Activated effector memory CD4-positive, alpha-beta T cell treated with anti-CD3 and anti-CD28 coated beads, Interleukin-2, amount 50 U/mL, for 16 hours (primary cell): ENCODE measurements around the gene GABRR1.
"Not testable (repeated sequence)": the region's sequence is repeated elsewhere in the genome, so short reads cannot be mapped to it uniquely, and the experiment has no call there.

ENCODE experiments used
- DNase-seq: peaks from one replicate; pipeline ENCODE4 v3.0.0-alpha.2; 2020

The GABRR1 gene

DNA sequence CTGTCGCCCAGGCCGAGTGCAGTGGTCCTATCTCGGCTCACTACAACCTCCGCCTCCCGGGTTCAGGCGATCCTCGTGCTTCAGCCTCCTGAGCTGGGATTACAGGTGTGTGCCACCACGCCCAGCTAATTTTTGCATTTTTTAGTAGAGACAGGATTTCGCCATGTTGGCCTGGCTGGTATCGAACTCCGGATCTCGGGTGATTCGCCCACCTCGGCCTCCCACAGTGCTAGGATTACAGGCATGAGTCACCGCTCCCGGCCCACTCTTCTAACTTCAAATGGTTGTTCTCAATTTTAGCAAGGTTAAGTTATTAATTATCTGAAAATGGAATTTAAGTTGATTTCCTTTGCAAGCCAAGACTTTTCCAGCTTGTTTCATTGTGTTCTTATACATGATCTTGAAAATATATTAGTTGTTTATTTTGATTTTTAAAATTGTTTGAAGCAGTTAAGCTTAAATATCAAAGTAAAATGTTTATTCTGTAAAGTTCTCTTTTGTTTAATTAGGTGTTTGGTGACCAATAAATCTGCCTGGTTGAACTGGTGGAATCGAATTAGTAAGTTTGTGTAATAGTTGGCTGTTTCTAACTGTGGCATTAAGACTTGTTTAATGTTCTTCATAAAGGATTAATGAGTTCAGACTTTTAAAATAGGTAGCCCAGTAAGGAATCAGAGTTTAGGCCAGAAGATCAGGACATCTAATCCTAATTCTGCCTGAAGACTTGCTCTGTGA, 69.0 kb downstream of the GABRR1 start:
- DNase-seq, result peak; percentile 71

DNA sequence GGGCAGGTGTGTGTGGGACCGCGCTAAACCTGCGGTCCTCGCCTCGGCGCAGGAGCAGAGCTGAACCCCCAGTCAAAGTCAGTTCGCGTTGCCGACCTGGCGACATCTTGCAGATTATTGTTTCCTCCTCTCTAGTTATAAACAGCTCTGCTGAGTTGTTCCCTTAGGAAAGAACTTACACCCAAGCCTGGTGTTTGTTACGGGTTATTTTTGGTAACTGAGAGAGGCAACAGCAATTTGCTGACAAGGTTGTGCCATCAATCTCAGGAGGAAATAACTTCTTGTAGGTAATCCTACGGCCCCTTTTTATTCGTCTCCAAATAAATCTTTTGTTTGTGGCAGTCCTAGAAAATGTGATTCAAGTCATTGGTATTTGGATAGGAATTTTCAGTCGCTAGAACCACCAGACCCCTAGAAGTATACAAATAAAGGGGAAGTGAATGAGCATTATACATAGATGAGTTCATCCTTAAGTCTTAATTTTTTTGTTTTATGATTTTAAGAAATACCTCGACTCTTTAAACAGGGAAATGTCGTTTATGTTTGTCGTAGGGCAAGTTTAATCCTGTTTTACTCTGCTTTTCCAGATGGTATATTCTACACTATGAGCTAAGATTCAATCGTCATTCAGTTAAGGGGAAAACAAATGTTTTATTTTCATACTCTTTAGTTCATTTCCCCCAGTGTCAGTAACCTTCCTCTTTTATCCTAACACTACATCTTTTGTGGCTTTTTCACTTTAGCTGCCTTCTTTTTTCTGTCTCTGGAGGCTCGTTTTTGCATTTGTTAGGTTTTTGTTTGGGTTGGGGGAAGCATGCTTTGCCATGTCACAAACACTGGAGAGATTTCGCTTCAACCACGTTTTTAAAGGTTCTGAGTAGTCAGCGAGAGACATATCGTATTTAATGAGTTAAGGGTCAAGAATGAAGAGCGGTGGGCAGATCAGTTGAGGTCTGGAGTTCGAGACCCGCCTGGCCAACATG, 70.1 kb downstream of the GABRR1 start:
- no peak for DNase-seq

DNA sequence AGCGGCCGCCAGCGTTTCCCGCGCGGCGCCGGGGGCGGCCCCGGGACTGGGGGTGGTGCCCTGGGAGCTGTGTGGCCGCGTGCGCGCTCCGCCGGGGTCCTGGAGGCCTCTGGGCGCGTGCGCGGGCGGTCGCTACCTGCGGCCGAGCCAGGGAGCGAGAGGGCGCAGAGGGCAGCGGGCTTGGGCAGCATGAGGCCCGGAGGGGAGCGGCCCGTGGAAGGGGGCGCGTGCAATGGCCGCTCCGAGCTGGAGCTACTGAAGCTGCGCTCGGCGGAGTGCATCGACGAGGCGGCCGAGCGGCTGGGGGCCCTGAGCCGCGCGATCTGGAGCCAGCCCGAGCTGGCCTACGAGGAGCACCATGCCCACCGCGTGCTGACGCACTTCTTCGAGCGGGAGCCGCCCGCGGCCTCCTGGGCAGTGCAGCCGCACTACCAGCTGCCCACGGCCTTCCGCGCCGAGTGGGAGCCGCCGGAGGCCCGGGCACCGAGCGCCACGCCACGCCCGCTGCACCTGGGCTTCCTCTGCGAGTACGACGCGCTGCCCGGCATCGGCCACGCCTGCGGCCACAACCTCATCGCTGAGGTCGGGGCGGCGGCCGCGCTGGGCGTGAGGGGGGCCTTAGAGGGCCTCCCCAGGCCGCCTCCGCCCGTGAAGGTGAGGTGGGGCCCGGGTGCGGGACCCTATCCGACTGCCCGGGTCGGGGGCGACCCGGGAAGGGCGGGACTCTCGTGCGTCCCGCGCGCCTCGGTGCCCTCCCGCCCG, 71.0 kb downstream of the GABRR1 start, which contains the start of gene PM20D2:
Gene PM20D2 (plus strand): TSS at position 100 of the 762 bp plus-strand sequence. CDS start 90 bp downstream, at position 190.
- peak; percentile 86 for DNase-seq

DNA sequence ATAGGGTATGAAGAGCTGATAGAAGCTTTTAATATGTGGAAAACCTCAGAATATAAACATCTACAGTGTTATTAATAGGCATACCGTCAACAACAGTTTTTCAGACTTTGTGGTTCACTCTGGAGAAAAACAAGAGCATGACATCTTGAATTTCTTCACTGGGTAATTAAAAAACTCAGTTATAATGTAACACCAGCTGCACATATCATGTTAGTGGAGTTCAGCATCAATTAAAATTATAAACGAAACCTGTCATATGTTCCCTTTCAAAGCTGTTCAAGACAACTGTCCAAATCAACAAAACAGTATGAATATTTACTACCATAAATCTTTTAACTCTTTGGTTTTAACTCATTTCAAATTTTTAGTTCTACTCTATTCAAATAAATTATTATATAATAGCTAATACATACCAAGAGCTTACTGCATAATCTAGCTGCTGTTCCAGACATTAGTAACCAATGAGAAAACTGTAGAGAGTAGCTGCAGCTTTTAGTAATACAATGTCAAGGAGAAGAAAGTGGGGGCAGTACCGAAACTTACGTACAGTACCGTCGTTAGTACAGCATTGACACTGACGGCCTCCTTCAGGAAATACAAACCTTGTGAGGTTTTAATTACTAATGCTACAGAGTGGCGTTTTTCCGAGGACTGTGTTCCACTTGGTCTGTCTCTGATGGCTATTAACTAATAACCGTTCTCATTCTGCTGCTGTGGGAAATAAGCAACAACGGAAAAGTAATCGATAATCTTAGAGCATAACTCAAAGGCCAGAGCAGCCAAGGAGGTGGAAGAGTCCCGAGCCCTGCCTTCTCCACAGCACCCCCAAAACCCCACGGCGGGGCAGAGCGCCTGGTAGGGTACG, 71.8 kb downstream of the GABRR1 start:
- DNase-seq, result no peak

DNA sequence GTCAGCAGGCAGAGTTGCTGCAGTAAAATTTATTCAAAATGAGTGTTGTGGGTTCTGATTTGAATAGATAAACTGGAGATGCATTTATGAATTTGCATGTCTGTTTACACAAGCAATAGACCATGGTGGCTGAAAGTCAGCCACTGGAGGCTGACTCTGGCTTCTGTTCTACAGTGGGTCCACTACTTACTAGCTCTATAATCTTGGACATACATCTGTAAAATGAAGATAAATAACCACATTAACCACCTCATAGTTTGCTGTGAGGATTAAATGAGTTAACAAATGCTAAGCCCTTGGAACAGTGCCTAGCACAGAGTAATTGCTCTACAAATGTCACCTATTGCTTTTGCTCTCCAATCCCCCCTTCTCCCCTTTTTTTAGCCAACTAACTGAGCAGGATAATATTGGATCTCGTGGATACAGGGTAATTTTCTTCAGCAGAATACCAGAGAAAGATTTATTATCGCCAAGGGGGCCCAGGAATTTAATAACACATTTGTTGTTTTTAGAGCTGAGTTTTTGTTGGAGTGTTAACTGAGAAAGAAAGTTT, 72.7 kb downstream of the GABRR1 start:
- no peak for DNase-seq

DNA sequence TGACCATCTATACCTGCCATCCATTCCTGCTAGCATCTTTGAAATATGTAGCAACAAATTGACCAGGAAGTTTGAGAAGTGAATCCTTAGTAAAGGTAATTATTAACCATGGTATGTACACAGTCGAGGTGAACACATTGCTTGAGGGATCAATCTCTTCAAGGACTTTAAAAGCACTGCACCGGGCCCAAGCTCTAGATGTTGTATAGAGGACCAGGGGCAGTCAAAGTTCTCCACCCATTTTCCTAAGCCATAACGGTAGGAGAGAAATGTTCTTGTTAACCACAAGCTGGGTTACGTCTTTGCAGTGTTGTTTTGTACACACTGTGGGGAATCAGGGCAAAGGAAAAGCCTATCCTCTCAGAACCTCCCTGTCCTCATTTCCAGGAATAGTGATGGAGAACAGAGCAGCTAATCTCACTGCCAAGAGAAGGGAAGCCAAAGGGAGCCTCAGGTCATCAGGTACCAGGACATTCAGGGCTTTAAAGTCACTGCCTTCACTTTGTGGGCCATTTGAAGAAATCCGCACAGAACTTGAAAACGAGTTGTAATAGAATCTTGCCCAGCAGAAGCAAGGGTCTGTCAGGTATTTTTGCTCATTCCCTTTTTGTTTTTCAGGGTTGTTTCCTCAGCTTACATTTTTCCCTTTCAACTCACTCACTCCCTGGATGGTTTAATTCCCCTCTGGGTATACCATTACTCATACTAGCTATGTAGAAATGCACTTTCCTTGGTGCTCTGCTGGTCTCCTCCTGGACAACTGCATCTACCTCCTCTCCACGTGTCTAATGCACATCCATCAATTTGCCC, 76.6 kb downstream of the GABRR1 start:
- DNase-seq, result no peak

DNA sequence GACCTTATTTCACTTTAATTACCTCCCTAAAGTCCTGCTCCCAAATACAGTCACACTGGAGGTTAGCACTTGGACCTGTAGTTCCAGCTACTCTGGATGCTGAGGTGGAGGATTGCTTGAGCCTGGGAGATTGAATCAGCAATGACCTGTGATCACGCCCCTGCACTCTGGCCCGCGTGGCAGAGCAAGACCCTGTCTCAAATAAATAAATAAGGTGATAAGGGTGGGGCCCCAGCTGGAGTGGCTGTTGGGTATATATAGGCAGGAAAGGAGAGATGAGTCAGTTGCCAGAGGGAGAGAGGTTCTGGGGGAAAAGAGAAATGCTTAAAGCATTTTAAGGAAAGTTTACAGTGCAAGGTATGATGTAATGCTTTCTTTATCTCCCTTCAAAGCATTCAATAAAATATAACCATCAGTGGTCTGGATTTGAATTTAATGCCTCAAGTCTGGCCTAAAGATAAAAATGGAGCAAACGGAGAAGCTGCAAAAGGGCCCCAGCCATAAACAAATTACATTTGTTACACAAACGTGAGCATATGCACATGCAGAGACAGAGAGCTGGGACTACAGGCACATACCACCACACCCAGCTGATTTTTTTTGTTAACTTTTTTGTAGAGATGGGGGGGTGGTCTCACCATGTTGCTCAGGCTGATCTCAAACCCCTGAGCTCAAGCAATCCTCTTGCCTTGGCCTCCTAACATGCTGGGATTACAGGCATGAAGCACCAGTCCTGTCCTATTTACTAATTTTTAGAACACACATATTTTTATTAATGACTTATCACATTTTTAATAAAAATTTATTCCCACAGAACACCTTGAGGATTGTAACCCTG, 77.4 kb downstream of the GABRR1 start:
- no peak for DNase-seq

DNA sequence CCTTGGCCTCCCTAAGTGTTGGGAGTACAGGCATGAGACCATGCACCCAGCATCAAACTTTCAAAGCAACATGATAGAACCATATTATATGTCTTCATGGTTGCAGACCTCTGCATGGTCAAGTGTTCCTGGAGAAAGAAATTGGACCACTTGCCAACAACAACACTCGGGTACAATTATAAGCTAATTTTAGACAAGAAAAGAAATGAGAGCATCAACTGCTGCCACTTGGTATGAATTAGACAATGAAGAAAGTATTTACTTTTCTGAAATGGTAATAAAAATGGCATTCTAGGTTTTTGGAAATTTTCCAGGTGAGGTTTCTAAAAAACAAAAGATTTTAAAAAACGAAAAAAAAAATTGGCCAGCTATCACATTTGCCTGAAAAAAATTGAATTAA, 79.0 kb downstream of the GABRR1 start:
- no peak for DNase-seq

DNA sequence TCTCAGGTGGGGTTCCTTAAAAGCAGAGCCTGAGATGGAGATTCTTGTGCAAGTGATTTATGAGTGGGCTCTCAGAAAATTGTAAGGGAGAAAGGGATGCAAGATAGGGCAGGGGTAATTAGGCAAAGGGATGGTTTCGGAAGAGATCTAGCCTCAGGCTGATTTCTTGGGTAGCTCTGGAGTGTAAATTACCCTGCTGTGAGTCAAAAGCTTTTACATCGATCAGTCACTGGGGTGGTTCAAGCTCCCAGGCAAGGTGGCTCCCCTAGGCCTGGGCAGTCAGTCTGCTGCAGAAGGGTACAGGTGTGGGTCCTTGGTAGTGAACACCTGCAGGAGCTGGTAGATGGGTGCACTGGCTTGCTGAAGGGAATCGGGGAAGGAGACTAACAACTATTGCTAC, 82.4 kb downstream of the GABRR1 start:
- no peak for DNase-seq

DNA sequence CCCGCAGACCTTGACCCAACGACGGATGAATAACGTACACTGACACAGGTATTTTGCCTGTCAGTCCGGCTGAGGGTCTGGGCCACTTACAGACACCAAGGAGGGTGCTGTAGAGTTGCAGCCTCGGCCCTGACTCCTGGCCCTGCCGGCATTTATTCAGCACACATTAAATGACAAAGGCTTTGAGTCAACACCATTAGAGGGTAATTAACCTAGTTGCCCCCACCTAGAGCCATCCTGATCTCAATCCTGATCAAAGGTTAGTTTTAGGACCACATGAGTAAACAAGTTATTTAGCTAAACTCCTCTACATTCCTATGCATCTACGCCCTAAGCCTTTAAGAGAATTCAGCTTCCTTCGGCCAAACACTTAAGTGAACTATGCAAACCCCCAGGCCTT, 83.2 kb downstream of the GABRR1 start:
- no peak for DNase-seq

DNA sequence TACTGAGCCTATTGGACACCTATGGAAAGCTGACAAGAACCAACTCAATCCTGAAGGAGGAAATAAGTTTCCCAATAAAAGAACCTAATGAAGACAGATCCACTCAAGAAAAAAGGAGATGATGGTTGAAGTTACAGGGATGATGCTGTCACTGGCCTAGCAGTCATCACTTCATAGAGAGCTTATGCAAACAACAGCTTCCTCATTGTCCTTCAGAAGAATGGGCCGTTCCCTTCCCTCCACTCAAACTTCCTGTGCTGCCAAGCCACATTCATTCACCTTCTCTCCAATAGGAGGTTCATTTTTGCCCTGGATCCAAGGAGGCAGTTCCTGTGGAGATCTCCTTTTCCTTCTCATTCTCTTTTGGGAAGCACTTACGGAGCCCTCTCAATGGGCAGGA, 85.1 kb downstream of the GABRR1 start:
- no peak for DNase-seq

DNA sequence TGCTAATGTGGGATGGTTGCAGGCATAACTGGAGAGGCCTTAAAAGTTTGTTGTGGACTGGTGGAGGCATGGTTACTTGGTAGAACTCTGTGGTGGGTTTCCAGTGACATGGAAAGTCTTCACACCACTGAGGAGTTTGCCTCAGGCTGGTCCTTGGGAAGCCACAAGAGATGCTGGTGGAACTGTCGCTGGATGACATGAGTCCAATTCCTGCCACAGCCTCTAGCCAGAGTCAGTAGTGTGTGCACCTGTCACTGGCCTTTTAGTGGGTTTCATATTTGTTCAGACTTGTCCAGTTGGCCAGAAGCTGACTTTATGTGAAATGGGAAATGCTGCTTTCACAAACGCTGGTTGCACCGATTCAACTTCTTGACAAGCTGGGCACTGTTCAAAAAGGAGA, 85.6 kb downstream of the GABRR1 start:
- DNase-seq, result no peak

DNA sequence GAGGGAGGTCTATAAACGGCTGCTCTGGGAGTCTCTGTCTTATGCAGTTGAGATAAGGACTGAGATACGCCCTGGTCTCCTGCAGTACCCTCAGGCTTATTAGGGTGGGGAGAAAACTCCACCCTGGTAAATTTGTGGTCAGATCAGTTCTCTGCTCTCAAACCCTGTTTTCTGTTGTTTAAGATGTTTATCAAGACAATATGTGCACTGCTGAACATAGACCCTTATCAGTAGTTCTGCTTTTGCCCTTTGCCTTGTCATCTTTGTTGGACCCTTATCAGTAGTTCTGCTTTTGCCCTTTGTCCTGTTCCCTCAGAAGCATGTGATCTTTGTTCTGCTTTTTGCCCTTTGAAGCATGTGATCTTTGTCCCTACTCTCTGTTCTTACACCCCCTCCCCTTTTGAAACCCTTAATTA, 88.9 kb downstream of the GABRR1 start:
- DNase-seq, result not testable (repeated sequence)
